ENCODE data around the gene TMEM175. TPM values are rescaled to one million over a fixed set of nuclear protein-coding genes. Genes with fewer than 3 reads are reported as not detected.

TMEM175 gene
- total and polyA plus RNA-seq, 9 of the 15 experiments (the other 6 are each of a cell fraction or from before 2014, with no cell fraction given) = 0.13 to 30.9 (median 9.4) TPM

DNA sequence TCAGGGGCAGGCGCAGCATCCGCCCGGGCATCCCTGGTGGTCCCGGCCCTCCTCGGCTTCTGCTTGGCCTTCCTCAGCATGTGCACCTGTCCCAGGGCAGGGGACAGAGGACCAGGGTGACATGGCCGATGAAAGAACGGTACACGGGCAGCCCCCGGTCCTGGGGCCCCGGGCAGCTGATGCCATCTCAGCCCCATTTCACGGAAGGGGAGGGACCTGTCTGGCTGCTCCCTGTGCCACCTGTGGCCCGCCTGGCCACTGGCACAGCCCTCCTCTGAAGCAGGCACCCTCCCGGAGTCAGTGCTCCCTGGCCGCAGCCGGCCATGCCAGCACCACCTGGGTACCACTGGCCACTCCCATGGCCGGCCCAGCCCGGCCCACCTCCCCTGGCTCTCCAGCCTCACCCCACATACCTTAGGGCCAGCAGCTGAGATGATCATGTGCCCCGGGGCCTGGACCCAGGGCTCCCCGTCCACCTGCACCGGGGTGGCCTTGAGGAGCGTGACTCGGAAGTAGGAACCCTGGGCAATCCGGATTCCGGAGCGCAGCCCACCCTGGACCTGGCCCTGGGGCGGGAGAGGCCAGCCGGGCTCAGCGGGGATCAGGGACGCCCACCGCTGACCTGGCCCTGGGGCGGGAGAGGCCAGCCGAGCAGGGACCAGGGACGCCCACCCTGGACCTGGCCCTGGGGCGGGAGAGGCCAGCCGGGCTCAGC lies 28.5 kb downstream of the TMEM175 start (continued):
- TF ChIP-seq ZNF76 (CRISPR knock-in tag; IDR thresholded peaks at IDR 0.05; ENCODE audit: borderline replicate concordance) = no peak
- no peak for TF ChIP-seq NCOA2 (IDR thresholded peaks at IDR 0.05; ENCODE audit: partially characterized antibody in 2 of 2)
- TF ChIP-seq, protein P1, sequence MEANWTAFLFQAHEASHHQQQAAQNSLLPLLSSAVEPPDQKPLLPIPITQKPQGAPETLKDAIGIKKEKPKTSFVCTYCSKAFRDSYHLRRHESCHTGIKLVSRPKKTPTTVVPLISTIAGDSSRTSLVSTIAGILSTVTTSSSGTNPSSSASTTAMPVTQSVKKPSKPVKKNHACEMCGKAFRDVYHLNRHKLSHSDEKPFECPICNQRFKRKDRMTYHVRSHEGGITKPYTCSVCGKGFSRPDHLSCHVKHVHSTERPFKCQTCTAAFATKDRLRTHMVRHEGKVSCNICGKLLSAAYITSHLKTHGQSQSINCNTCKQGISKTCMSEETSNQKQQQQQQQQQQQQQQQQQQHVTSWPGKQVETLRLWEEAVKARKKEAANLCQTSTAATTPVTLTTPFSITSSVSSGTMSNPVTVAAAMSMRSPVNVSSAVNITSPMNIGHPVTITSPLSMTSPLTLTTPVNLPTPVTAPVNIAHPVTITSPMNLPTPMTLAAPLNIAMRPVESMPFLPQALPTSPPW (CRISPR knock-in tag; IDR thresholded peaks at IDR 0.05) = no peak

DNA sequence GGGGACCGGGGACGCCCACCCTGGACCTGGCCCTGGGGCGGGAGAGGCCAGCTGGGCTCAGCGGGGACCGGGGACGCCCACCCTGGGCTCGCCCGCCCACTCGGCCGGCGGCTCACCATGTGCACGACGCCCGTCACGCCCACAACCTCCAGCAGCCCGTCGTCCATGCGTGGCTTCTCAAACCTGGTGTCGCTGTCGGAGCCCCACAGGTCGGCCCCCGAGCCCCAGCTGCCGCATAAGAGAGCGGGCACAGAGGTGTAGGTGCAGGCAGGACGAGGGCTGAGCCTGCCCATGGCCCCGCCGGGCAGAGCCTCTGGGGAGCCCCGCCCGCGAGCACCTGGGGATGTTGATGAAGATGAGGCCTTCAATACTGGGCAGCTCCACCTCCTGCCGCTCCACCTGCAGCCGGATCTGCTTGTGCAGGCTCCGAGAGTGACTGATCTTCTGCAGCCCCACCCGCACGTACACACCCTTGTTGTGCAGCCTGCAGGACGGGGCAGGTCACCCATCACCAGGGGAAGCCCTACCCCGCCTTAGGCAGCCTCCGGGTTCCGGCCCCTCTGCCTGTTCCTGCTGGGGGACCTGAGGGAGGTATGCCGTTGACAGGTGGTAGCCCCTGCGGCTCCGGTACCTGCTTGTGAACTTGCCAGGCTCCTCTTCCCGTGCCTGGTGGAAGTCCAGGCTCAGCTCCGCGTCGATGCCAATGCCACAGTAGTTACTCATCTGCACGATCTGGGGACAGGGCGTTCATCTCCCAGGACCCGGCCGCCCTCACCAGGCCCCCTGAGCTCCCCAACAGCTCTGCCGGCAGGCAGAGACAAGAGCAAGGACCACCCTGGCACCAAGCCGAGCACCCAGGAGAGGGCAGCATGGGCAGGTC lies 29.3 kb downstream of the TMEM175 start:
- Histone ChIP-seq H3K9me1 (ENCODE audit: control insufficient read depth, insufficient read depth, low read length) (no peaks in the 10 kb centered on the region), H3K9ac (ENCODE audit: insufficient read depth in 1 of 2, low read depth in 2 of 2, low read length in 2 of 2) (no peak overlapping the region; a peak in 1 of 4 replicates), H4K20me1 (replicated peaks; ENCODE audit: control insufficient read depth, insufficient read depth, low read length) (no peaks in the 10 kb centered on the region), H3K36me3 (ENCODE audit: control insufficient read depth, insufficient read depth, low read length) (peaks cover 24% of the 10 kb centered on the region; the same call in 1 of the 3 replicates), H3K4me2 (ENCODE audit: insufficient read depth, low read length) (no peak overlapping the region), H3K9me3 (replicated peaks; ENCODE audit: control insufficient read depth, insufficient read depth, low read depth, low read length) (no peaks in the 10 kb centered on the region), H3K4me1 (replicated peaks in 1 of 2; ENCODE audit: control insufficient read depth in 2 of 2, insufficient read depth in 2 of 2, low read length in 2 of 2) (peaks cover 0 to 47% of the 10 kb centered on the region in 2 experiments; a peak in 2 of 5 replicates), H3K27me3 (ENCODE audit: control insufficient read depth in 2 of 2, insufficient read depth in 2 of 2, low read length in 2 of 2) (no peaks in the 10 kb centered on the region), H2AFZ (ENCODE audit: low read depth, low read length) (no peak overlapping the region), H3K79me2 (ENCODE audit: control insufficient read depth, insufficient read depth, low read length) (no peaks in the 10 kb centered on the region), H3K27ac (ENCODE audit: extremely low read depth, low read depth, low read length) (no peak overlapping the region), H3K4me3 (no peak overlapping the region)
- intact Hi-C loops (cut with micrococcal nuclease) (no loop called here), in situ Hi-C loops (cut with MboI) (no loop called here)
- TF ChIP-seq POLR2G (IDR thresholded peaks at IDR 0.05; ENCODE audit: low read depth, low read length) = peak; percentile 12
- TF ChIP-seq ADNP (tag; IDR thresholded peaks at IDR 0.05) = no peak
- TF ChIP-seq, protein P2, sequence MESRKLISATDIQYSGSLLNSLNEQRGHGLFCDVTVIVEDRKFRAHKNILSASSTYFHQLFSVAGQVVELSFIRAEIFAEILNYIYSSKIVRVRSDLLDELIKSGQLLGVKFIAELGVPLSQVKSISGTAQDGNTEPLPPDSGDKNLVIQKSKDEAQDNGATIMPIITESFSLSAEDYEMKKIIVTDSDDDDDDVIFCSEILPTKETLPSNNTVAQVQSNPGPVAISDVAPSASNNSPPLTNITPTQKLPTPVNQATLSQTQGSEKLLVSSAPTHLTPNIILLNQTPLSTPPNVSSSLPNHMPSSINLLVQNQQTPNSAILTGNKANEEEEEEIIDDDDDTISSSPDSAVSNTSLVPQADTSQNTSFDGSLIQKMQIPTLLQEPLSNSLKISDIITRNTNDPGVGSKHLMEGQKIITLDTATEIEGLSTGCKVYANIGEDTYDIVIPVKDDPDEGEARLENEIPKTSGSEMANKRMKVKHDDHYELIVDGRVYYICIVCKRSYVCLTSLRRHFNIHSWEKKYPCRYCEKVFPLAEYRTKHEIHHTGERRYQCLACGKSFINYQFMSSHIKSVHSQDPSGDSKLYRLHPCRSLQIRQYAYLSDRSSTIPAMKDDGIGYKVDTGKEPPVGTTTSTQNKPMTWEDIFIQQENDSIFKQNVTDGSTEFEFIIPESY (CRISPR knock-in tag; IDR thresholded peaks at IDR 0.05) = peak; percentile 44; the same call in 1 of the 2 replicates
- no peak for TF ChIP-seq TBL1XR1 (IDR thresholded peaks at IDR 0.05; ENCODE audit: low read length in 2 of 2)
- no TSS peak for BruUV-seq (replicated peaks)
- CTCF ChIA-PET (ENCODE audit: low intra/inter-chr PET ratio) = no interaction called here
- POLR2A ChIA-PET = interaction anchor here (0.6 kb wide), 1 partner anchor 398 kb away, joined by 4 read pairs; no protein-coding TSS in a partner anchor
- WGBS (ENCODE audit: insufficient coverage, low coverage, missing lambda C conversion rate) = 92% methylated on average over 30 of the region's 52 CpGs
- ATAC-seq = no peak
- no peak for FAIRE-seq
- no peak for DNase-seq (ENCODE audit: extremely low read depth in 1 of 4, low spot score in 3 of 4)

Measured in K562 (cell line).